Placental pericyte (primary cell): ENCODE results near the gene MAP2K2. TPM values are rescaled to one million over a fixed set of nuclear protein-coding genes. Genes with fewer than 3 reads are reported as not detected.

Experiments
- small RNA-seq: library from RNA; depleted of rRNA; stranded (forward); fragments of <200 nt; gene quantifications from one replicate; pipeline ENCODE3, GENCODE V24; 2012; ENCODE audit warnings: low replicate concordance
- total RNA-seq: library from RNA; depleted of rRNA; stranded (reverse); fragments of >200 nt; gene quantifications from 2 replicates; pipeline ENCODE4 v1.2.3, GENCODE V29; 2012

The MAP2K2 gene
- 161 and 218 TPM in 2 replicates for total RNA-seq

GRCh38 chr19:4123615-4124568 lies at the start of gene MAP2K2:
TSS of gene MAP2K2 (minus strand) at chr19:4124122. CDS start at chr19:4123875, 247 bp downstream.

GRCh38 chr19:4066682-4067395 lies 57.1 kb downstream of the MAP2K2 start, which contains the start of gene ZBTB7A:
TSS of gene ZBTB7A (minus strand) at chr19:4066899. CDS start at chr19:4055232, 11,667 bp downstream.

Small RNAs within 50 kb of the gene (small RNA-seq; reads per million reads assigned to genes)
- not detected for gene RF00017

Other genes with a start within 250 kb of the MAP2K2 start
- gene ATCAY, start 243.4 kb downstream of the MAP2K2 start, total RNA-seq: 0.14 TPM in 1 of 2 replicates, not detected in the other
- gene NMRK2, start 191.1 kb downstream of the MAP2K2 start, total RNA-seq: not detected in 2 replicates
- gene DAPK3, start 153.0 kb downstream of the MAP2K2 start, total RNA-seq: 134 and 187 TPM in 2 replicates
- gene EEF2, start 138.7 kb downstream of the MAP2K2 start, total RNA-seq: 2,308 and 5,096 TPM in 2 replicates
- gene PIAS4, start 116.4 kb downstream of the MAP2K2 start, total RNA-seq: 28.2 and 29.9 TPM in 2 replicates
- 32.4 and 60.0 TPM in 2 replicates for gene ZBTB7A, start 57.2 kb downstream of the MAP2K2 start, total RNA-seq
- gene CREB3L3, start 29.5 kb upstream of the MAP2K2 start, total RNA-seq: not detected in 2 replicates
- gene SIRT6, start 58.4 kb upstream of the MAP2K2 start, total RNA-seq: 19.7 and 27.3 TPM in 2 replicates
- gene ANKRD24, start 58.6 kb upstream of the MAP2K2 start, total RNA-seq: 0.14 and 0.66 TPM in 2 replicates
- gene EBI3, start 105.4 kb upstream of the MAP2K2 start, total RNA-seq: 1.3 and 1.7 TPM in 2 replicates
- 19.8 and 24.9 TPM in 2 replicates for gene YJU2, start 123.0 kb upstream of the MAP2K2 start, total RNA-seq
- gene SHD, start 155.1 kb upstream of the MAP2K2 start, total RNA-seq: not detected in 2 replicates
- not detected in 2 replicates for gene TMIGD2, start 178.3 kb upstream of the MAP2K2 start, total RNA-seq
- 3.3 and 10.0 TPM in 2 replicates for gene FSD1, start 180.5 kb upstream of the MAP2K2 start, total RNA-seq
- gene STAP2, start 214.7 kb upstream of the MAP2K2 start, total RNA-seq: 3.1 and 5.5 TPM in 2 replicates
- 2.9 and 9.2 TPM in 2 replicates for gene MPND, start 219.4 kb upstream of the MAP2K2 start, total RNA-seq